NB4 (cell line): ENCODE measurements around the gene ZCCHC24.

ENCODE experiments used
- POLR2A ChIP-seq: IDR thresholded peaks from 2 replicates; pipeline ENCODE4 v1.6.1; 2011; ENCODE audit warnings: mild to moderate bottlenecking; ENCODE audit not compliant: insufficient read length; ENCODE audit errors: extremely low read depth
- TF ChIP-seq, protein P1 (sequence below): IDR thresholded peaks from one replicate; pipeline ENCODE4 v1.5.1; 2012; ENCODE audit warnings: low read depth, low read length

DNA sequence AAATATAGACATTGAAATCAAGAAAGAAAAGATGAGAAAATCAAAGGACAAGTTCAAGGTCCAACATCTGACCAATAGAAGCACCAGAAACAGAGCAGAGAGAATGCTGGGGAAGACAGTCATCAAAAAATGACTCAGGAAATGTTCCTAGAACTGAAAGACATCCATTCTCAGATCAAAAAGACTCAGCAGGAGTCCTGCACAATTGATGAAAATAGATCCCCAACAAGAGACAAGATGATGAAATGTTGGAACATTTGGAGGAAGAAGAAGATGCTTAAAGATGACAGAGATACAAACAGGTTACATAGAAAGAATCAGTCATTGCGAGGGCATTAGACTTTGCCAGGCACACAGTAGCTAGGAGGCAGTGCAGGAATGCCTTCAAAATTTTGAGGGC lies 36.9 kb upstream of the ZCCHC24 start:
- TF ChIP-seq, protein P1, sequence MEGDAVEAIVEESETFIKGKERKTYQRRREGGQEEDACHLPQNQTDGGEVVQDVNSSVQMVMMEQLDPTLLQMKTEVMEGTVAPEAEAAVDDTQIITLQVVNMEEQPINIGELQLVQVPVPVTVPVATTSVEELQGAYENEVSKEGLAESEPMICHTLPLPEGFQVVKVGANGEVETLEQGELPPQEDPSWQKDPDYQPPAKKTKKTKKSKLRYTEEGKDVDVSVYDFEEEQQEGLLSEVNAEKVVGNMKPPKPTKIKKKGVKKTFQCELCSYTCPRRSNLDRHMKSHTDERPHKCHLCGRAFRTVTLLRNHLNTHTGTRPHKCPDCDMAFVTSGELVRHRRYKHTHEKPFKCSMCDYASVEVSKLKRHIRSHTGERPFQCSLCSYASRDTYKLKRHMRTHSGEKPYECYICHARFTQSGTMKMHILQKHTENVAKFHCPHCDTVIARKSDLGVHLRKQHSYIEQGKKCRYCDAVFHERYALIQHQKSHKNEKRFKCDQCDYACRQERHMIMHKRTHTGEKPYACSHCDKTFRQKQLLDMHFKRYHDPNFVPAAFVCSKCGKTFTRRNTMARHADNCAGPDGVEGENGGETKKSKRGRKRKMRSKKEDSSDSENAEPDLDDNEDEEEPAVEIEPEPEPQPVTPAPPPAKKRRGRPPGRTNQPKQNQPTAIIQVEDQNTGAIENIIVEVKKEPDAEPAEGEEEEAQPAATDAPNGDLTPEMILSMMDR, result no peak
- no peak for TF ChIP-seq POLR2A
